HEK293 (cell line): ENCODE results near the gene BATF3.
"Not testable (repeated sequence)": the region's sequence is repeated elsewhere in the genome, so short reads cannot be mapped to it uniquely, and the experiment has no call there.

Source experiments
- ZFP37 ChIP-seq: fragments of 450-650 bp; formaldehyde crosslinking; IDR thresholded peaks from 2 replicates; pipeline ENCODE4 v1.5.1; 2016; ENCODE audit warnings: missing biosample characterization, missing genetic modification characterization
- ZNF132 ChIP-seq: fragments of 450-650 bp; formaldehyde crosslinking; IDR thresholded peaks from 2 replicates; pipeline ENCODE4 v1.5.1; 2017; ENCODE audit warnings: missing biosample characterization, missing genetic modification characterization, borderline replicate concordance
- ZNF146 ChIP-seq: fragments of 450-650 bp; formaldehyde crosslinking; IDR thresholded peaks from 2 replicates; pipeline ENCODE4 v1.5.1; 2016; ENCODE audit warnings: missing biosample characterization, missing genetic modification characterization
- ZNF239 ChIP-seq: fragments of 450-650 bp; formaldehyde crosslinking; IDR thresholded peaks from 2 replicates; pipeline ENCODE4 v1.5.1; 2016; ENCODE audit warnings: missing biosample characterization, missing genetic modification characterization
- ZSCAN30 ChIP-seq: fragments of 450-650 bp; IDR thresholded peaks from 2 replicates; pipeline ENCODE4 v1.5.1; 2018; ENCODE audit warnings: missing biosample characterization, mild to moderate bottlenecking, missing genetic modification characterization, moderate library complexity
- TF ChIP-seq, protein P1 (sequence below): fragments of 450-650 bp; formaldehyde crosslinking; IDR thresholded peaks from 2 replicates; pipeline ENCODE4 v1.5.1; 2016; ENCODE audit warnings: missing biosample characterization, missing genetic modification characterization
- TF ChIP-seq, protein P2 (sequence below): fragments of 450-650 bp; formaldehyde crosslinking; IDR thresholded peaks from 2 replicates; pipeline ENCODE4 v1.5.1; 2016; ENCODE audit warnings: missing biosample characterization, missing genetic modification characterization
- TF ChIP-seq, protein P3 (sequence below): IDR thresholded peaks from 2 replicates; pipeline ENCODE4 v1.6.1; 2011; ENCODE audit warnings: mild to moderate bottlenecking, low read depth, low read length, borderline replicate concordance

DNA sequence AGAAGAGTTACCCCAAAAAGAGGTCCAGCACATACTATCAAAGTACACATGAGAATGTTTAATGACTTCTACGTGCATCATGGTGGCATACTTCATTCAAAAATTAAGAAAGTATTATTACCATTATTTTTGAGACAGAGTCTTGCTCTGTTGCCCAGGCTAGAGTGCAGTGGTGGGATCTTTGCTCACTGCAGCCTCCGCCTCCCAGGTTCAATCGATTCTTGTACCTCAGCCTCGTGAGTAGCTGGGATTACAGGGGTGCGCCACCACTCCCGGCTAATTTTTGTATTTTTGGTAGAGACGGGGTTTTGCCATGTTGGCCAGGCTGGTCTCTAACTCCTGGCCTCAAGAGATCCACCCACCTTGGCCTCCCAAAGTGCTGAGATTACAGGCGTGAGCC, 12.3 kb upstream of the BATF3 start:
- TF ChIP-seq, protein P1, sequence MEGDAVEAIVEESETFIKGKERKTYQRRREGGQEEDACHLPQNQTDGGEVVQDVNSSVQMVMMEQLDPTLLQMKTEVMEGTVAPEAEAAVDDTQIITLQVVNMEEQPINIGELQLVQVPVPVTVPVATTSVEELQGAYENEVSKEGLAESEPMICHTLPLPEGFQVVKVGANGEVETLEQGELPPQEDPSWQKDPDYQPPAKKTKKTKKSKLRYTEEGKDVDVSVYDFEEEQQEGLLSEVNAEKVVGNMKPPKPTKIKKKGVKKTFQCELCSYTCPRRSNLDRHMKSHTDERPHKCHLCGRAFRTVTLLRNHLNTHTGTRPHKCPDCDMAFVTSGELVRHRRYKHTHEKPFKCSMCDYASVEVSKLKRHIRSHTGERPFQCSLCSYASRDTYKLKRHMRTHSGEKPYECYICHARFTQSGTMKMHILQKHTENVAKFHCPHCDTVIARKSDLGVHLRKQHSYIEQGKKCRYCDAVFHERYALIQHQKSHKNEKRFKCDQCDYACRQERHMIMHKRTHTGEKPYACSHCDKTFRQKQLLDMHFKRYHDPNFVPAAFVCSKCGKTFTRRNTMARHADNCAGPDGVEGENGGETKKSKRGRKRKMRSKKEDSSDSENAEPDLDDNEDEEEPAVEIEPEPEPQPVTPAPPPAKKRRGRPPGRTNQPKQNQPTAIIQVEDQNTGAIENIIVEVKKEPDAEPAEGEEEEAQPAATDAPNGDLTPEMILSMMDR (tag by site-specific recombination) = not testable (repeated sequence)
- not testable (repeated sequence) for TF ChIP-seq ZNF146, ZNF132, ZFP37, ZNF239, ZSCAN30 (tag by site-specific recombination)
- TF ChIP-seq, protein P2, sequence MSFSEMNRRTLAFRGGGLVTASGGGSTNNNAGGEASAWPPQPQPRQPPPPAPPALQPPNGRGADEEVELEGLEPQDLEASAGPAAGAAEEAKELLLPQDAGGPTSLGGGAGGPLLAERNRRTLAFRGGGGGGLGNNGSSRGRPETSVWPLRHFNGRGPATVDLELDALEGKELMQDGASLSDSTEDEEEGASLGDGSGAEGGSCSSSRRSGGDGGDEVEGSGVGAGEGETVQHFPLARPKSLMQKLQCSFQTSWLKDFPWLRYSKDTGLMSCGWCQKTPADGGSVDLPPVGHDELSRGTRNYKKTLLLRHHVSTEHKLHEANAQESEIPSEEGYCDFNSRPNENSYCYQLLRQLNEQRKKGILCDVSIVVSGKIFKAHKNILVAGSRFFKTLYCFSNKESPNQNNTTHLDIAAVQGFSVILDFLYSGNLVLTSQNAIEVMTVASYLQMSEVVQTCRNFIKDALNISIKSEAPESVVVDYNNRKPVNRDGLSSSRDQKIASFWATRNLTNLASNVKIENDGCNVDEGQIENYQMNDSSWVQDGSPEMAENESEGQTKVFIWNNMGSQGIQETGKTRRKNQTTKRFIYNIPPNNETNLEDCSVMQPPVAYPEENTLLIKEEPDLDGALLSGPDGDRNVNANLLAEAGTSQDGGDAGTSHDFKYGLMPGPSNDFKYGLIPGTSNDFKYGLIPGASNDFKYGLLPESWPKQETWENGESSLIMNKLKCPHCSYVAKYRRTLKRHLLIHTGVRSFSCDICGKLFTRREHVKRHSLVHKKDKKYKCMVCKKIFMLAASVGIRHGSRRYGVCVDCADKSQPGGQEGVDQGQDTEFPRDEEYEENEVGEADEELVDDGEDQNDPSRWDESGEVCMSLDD (tag by site-specific recombination) = not testable (repeated sequence)
- TF ChIP-seq, protein P3, sequence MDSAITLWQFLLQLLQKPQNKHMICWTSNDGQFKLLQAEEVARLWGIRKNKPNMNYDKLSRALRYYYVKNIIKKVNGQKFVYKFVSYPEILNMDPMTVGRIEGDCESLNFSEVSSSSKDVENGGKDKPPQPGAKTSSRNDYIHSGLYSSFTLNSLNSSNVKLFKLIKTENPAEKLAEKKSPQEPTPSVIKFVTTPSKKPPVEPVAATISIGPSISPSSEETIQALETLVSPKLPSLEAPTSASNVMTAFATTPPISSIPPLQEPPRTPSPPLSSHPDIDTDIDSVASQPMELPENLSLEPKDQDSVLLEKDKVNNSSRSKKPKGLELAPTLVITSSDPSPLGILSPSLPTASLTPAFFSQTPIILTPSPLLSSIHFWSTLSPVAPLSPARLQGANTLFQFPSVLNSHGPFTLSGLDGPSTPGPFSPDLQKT = not testable (repeated sequence)
